GM19455 (cell line): ENCODE data around the gene COX17.
A peak's percentile ranks its signal among the peaks of the same experiment; 100 is the strongest.
"Not testable (repeated sequence)": the region's sequence is repeated elsewhere in the genome, so short reads cannot be mapped to it uniquely, and the experiment has no call there.

ENCODE experiments used
- ATAC-seq: cut with Tn5 transposase; IDR thresholded peaks from one replicate; pipeline ENCODE4 v1.9.1; 2021; ENCODE audit not compliant: unreplicated experiment

COX17 gene, protein sequence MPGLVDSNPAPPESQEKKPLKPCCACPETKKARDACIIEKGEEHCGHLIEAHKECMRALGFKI

GRCh38 chr3:119676771-119677640, at the start of gene COX17:
Gene COX17, minus strand, starts transcription at chr3:119677406. Its CDS starts 96 bp downstream, at chr3:119677310.
- ATAC-seq = peak; percentile 91

GRCh38 chr3:119726909-119727308, 49.7 kb upstream of the COX17 start:
- no peak for ATAC-seq

DNA sequence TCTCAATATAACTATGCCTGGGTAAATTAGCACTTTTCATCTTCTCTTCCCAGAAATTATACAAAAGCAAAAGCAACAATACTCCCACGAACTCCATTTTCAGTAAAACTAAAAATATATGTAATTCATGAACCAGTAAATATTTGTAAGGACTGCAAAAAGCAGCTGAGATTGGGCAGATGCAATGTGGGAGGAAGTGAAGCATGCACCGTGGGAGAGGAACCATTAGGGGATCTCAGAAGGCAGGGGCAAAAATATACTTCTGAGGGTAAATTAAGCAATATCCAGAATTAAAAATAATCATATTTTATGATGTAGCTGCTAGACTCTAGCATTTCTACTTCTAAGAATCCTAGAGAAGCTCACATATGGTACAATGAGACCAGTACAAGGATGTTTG, 45.8 kb upstream of the COX17 start:
- no peak for ATAC-seq

DNA sequence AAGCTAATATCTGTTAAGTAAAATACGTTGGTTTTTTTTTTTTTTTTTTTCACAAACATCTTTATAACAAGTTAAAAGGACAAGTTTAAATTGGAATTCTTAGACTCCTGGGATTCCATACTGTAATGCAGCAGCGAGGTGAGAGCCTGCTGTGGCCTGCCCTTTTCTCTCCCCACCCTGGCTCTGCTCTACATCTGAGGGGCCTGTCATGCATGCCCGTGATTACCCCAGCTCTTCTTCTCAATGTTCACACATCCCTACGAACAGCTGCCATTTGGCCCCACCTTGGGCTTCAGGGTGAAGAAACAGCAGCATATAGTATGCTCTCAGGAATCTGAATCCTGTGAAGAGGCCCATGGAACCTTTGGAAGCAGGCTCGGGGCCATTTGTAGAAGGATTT, 40.3 kb upstream of the COX17 start:
- no peak for ATAC-seq

DNA sequence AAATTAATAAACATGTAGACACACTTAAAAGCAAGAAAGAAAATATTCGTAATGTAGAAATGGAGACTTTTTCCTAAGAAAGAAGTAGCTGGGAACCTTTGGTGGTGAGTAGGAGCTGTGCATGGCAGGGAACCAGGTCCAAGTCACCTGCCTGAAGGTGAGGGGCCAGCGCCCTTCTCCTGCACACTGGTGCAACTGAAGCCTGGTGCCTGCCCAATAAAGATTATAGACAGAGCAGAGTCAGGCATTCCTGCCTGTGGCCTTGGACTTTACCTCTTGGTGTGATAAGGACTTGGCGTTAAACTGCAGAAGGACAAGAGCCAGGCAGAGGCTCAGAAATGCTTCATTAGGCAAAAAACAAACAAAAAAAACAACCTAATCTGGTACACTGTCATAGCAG, 39.8 kb upstream of the COX17 start:
- no peak for ATAC-seq

GRCh38 chr3:119715105-119715504, 37.9 kb upstream of the COX17 start:
- no peak for ATAC-seq

GRCh38 chr3:119703820-119704531, 26.8 kb upstream of the COX17 start:
- no peak for ATAC-seq

- ATAC-seq = peak; percentile 85
These were observed 25.6 kb upstream of the COX17 start, which contains the start of gene CFAP91 for GRCh38 chr3:119702530-119703527. Gene CFAP91, plus strand, starts transcription at chr3:119703022. Its CDS starts 77 bp downstream, at chr3:119703099.

DNA sequence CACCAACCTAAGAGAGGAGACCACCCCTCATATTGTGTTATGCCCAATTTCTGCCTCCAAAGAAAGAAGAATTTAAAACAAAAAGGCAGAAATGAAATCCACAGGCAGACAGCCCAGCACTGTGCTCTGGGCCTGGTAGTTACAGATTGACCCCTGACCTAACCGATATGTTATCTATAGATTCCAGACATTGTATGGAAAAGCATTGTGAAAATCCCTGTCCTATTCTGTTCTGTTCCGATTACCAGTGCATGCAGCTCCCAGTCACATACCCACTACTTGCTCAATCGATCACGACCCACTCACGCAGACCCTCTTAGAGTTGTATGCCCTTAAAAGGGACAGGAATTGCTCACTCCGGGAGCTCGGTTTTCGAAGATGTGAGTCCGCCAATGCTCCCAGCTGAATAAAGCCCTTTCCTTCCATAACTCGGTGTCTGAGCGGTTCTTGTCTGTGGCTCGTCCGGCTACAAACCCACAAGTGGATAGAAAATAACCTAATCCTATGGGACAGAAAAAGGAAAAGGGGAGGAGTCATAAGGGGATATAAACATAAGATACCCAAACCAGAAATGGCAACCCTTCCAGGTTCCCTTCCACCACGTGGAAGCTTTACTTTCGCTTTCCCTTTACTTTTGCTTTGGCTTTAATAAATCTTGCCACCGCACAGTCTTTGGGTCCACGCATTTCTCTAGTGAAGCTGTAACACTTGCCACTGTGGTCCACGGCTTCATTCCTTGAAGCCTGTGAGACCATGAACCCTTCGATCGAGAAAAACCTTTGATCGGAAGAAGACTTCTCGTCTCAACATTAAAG, 23.9 kb upstream of the COX17 start:
- peak; percentile 21 for ATAC-seq

GRCh38 chr3:119700269-119700919, 23.2 kb upstream of the COX17 start:
- ATAC-seq = peak; percentile 43

DNA sequence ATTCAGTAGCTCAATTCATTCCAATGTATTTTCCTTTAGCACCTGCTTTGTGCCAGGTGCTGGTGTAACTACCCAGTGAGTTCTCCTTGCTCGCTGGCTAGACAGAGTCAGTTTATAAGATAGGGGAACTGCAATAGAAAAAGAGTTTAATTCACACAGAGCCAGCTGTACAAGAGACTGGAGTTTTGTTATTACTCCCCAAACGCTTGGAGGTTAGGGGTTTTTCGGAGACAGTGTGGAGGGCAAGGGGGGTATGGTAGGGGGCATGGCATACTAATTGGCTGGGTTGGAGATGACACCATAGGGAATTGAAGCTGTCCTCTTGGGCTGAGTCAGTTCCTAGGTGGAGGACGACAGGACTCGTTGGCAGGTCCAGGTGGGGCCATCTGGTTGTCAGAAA, 20.2 kb upstream of the COX17 start:
- ATAC-seq = no peak

- no peak for ATAC-seq
These were observed 18.3 kb upstream of the COX17 start for GRCh38 chr3:119695480-119695879.

GRCh38 chr3:119690043-119690656, 12.9 kb upstream of the COX17 start:
- no peak for ATAC-seq

- no peak for ATAC-seq
These were observed 6.2 kb upstream of the COX17 start for GRCh38 chr3:119683421-119683820.

- no peak for ATAC-seq
These were observed 4.1 kb upstream of the COX17 start for GRCh38 chr3:119681279-119681678.

DNA sequence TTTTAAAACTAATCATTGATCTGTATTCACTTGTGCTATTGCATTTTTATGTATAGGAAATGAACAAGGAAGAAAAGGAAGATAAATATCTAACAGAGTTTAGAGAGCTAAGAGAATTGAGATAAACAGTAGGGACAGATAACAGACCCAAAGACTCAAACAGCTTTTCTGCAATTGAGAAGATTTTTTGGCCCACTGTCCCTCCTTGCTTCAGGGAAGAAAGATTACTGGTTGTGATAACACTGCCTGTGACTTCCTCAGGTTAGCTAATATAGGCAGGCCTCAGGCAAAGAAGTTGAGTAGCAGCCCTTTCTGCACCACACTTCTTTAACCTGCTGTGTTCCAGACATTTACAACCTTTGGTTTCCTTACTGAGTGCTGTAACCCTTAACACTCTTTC, 2.7 kb upstream of the COX17 start:
- no peak for ATAC-seq

GRCh38 chr3:119678209-119678608, 1.0 kb upstream of the COX17 start:
- ATAC-seq = not testable (repeated sequence)

GRCh38 chr3:119677641-119677934, 382 bp upstream of the COX17 start:
- ATAC-seq = no peak

DNA sequence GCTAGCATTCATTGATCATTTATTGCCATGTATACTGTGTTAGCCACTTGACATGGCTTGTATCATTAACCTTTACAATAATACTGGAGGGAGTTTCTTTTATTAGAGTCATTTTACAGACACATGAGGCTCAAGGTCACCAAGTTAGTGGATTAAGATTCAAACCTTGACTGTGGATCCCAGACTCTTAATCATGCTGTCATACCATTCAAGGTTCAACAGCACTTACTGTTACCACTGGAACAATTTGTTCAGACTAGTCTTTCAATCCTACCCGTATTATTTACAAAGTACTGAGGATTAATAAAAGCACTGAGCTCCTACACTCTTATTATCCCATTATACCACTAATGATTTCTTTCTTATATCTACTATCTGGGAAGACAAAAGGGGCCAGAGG, 1.2 kb downstream of the COX17 start:
- no peak for ATAC-seq
